Activated CD8-positive, alpha-beta memory T cell treated with anti-CD3 and anti-CD28 coated beads, Interleukin-2, amount 50 U/mL, for 24 hours (primary cell): ENCODE results near the gene FAF1.

ENCODE experiments used
- DNase-seq: peaks from one replicate; pipeline ENCODE4 v3.0.0-alpha.2; 2020; ENCODE audit errors: extremely low read depth

FAF1 gene

DNA sequence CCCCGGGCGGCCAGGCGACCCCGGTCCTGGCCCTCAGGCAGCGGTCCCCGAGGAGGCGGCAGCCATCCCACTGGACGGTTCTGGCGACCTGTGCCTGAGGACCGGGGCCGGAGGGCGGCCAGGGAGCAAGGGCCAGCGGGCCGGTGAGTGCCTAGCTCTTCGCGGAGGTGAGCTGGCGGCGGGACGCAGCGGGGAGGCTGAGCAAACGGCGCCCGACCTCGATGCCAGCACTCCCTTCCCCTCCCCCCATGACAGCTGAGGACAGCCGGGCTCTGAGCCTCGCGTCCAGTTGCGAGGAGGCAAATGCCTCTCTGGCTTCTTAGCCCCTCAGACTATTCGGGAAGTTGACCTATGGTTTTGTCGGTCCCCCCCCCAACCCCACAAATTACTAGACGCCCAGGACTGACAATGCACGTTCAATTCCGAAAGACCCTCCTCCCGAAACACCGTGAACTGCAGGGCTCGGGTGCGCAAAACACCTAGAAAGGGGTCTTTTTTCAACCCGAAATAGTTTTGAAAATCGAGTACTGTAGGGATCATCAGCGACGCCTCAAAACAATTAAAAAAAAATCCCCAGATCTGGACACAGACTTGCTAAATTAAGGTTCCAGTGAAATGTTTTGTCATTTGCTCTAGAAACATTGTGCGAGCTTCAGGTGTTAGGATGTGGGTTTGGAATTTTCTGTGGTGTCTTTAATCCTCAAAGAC lies 18.2 kb upstream of the FAF1 start:
- no peak for DNase-seq

DNA sequence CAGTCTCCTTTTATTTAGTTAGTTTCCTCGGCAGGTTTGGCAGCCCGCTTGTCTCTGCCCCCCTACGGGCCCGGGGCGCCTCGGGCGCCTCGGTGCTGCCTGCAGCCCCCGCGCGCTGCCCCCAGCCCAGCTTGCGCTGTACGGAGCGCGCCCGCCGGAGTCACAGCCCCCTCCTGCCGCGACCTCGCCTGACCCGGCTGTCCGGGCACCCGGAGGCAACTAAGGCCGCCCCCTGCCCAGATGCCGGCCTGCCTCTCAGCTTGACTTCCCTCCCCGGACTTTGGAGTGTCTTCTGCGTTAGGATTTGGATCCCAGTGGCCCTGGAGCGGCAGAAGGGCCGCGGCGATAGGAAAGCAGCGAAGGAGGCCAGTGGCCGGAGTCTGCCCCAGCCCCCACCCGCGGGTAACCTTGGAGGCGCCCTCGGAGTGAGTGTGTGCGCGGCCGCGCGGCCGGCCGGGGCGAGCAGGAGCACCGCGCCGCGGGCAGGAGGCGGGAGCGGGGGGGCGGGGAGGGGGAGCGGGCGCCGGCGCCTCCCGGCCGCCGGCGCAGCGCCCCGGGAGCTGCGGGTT lies 17.6 kb upstream of the FAF1 start:
- DNase-seq, result no peak

DNA sequence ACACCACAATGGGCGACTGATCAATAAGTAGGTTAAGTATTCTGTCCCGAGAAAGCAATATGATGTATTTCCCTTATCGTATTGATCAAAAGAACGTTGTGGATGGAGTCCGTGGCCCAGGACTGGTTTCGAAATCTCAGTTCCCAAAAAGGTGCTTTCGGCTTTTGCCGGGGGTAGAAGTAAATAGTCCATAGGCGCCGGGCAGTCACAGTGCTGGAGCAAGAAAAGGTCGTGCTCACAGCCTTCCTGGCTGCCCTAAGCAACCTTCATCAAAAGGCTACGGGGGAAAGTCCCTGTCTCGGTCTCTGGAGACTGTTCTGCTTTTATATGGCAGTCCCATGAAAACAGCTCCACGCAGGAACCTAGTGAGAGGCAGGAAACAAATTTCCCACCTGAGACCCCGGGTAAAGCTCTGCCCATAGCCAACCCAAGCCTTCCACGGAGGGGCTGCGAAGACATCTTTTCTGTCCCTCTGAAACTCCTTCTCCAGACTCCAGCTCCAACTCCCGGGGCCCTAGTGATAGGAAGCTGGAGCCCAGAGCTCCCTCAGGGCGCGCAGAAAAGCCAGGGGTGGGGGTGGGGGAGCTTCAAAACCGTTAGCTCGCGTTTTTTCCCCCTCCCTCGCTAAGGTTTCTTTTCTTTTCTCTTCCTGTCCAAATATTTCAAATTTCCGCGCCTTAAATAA lies 17.0 kb upstream of the FAF1 start:
- DNase-seq, result no peak

DNA sequence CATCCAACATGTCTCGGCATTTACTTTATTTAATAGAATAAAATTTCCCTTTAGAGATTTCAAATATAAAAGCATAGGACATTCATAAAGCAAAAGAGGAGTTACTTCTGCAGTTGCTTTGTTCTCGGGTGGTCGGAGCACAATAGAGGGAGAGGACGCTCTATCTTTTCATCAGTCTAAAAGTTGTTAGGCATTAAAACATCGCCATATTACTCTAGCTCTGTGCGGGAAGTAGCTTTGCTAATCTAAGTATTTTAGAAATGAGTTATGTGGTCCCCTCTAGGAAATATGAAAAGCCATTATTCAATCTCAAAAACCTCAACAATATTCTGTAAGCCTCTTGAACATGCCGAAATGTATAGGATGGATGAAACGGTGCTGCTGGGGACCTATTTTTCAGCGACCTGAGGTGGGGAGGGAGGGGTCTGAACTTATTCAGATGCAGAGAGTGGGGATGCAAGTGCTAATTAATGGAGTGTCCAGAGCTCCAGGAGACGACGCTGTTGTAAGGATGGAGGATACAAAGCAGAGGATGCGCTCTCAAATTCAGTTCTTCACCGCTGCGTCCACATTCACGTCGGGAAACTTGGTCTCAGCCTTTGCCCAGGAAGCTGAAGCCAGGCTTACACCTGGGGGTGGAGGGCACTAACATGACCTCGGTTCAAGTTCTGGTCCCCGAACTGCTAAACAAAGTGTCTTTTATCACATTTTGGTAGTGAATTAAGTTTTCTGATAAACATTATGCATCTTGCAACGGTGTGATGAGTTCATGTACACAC lies 16.2 kb upstream of the FAF1 start:
- DNase-seq, result no peak

DNA sequence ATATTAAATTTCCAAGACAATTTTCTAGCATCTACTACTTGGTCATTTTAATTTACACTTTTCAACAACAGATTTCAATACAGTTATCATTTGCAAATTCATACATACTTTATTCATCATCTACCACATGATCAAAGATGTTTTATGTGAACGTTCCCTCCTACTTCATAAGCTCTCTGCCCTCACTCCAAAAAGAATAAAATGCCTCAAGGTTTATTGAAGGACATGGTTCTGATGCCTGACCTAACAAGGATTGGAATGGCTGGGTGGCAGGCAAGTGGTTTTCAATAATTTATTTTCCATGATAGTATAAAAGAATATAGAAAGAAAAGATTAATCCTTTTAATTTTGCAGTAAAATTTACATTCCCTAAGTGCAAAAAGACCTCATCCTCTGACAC lies 15.4 kb upstream of the FAF1 start:
- DNase-seq, result no peak

DNA sequence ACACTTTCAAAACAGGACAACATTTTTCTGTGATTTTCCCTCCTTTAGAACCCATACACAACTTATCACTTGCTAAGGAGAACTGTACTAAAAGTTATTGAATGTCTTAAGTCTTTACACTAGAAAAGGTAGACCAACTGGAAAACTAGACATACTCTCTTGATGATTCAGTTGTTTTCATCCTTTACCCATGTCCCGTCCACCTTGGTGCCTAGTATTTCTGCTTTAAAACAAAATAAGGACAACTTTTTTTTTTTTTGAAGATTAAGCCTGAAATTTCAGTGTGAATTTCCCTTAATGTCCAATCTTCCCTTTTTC lies 14.5 kb upstream of the FAF1 start:
- no peak for DNase-seq

DNA sequence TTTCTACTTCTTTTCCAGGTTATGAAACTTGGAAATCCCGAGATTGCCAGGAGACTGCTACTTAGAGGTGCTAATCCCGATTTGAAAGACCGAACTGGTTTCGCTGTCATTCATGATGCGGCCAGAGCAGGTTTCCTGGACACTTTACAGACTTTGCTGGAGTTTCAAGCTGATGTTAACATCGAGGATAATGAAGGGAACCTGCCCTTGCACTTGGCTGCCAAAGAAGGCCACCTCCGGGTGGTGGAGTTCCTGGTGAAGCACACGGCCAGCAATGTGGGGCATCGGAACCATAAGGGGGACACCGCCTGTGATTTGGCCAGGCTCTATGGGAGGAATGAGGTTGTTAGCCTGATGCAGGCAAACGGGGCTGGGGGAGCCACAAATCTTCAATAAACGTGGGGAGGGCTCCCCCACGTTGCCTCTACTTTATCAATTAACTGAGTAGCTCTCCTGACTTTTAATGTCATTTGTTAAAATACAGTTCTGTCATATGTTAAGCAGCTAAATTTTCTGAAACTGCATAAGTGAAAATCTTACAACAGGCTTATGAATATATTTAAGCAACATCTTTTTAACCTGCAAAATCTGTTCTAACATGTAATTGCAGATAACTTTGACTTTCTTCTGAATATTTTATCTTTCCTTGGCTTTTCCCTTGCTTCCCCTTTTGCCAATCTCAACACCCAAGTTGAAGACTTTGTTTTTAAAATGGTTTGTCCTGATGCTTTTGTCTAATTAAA lies 14.0 kb upstream of the FAF1 start:
- no peak for DNase-seq

DNA sequence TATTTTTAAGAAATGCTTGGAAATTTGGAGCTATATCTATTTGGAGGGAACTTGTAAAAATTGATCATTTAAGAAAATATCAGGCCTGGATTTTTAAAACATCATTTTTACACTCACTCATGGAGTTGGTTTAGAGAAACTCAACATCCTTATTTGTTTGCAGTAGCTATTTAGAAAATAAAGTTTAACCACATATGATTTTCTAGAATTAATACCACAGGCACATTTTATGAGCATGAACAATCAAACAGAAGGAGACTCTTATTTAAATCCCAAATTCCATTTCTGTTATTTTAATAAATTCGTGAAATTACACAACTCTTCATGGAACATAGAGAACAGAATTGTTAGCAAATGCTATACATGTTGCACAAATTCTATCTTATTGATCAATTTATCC lies 13.2 kb upstream of the FAF1 start:
- DNase-seq, result no peak

DNA sequence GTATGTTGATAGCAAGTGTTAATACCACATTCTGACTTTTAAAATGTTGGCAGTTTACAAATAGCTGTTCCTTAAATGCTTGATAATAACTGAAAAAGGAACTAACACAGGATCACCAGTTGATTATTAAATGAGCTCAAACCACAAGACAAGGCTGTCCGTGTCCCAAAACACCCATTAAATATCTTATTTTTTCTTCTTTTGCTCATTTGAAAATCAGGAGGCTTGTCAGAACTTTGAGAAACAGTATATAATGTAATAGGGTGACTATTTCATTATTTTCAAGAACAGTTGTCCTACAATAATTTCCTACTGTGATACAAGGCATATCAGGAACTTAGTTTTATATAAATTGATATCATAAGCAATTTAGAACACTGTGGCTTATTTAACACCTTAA lies 12.7 kb upstream of the FAF1 start:
- no peak for DNase-seq

DNA sequence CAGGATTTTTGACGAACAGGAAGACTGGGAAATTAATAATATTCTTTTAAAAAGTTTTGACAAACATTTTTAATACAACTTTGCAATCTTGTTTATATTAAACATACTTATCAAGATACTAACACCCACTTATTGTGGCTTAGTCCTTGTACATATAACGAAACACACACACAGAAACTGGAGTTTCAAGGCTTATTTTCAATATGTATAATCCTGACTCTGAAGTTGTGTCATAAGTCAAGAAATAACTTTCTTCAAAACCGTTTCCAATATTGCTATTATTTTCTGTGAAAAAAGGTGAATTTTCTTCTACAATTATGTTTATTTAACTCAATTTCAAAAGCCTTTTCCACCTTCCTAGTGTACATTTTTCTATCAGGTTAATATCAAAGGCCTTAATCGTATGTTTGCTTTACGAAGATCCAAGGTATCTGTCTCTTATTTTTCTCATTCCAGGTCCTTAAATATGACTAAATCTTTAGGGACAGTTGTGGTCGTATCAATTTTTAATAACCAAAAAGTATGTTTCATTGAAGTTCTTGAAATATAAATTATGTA lies 11.8 kb upstream of the FAF1 start:
- no peak for DNase-seq

DNA sequence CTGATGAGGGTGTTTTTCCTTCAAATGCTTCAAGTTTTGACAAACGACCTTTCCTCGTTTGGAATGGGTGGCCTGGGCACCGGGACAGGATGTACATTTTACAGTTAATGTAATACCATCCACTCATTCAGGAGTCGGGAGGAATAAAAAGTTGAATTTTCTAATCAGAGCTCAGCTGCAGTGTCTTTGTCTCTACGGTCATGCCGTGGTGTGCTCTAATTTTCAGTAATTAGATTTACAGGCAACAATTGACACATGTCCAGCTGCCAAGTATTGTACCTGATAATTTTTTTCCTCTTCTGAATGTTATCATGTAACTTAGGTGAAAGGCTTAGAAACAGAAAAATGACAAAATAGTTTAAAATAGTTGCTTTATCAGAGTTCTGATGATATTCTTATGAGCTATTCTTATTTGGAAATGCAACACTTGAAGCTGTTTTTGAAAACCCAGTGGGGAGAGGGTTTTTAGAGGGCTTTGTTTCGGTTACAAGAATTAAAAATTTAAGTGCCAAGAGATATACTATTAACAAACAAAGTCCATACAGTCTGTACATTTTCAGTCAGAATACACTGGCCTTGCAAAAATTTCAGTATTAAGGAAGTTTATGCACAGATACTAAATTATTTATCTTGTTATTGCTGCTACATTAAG lies 11.0 kb upstream of the FAF1 start:
- no peak for DNase-seq

DNA sequence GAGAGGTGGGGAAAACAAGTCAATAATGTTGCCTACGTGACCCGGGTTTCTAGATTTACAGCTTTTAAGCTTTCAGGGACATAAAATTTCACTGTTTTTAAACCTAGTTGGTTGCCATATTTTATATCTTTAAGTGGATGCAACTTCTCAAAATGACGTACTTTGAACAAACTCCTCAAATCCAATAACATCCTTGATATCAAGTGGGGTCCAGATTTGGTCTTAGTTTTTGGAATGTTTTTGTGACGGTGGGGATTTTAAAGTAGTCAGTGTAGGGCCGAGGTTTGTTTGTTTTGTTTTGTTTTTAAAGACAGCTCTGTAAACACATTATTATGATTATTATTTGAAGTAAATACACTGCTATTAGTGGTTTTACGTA lies 10.4 kb upstream of the FAF1 start:
- DNase-seq, result no peak

DNA sequence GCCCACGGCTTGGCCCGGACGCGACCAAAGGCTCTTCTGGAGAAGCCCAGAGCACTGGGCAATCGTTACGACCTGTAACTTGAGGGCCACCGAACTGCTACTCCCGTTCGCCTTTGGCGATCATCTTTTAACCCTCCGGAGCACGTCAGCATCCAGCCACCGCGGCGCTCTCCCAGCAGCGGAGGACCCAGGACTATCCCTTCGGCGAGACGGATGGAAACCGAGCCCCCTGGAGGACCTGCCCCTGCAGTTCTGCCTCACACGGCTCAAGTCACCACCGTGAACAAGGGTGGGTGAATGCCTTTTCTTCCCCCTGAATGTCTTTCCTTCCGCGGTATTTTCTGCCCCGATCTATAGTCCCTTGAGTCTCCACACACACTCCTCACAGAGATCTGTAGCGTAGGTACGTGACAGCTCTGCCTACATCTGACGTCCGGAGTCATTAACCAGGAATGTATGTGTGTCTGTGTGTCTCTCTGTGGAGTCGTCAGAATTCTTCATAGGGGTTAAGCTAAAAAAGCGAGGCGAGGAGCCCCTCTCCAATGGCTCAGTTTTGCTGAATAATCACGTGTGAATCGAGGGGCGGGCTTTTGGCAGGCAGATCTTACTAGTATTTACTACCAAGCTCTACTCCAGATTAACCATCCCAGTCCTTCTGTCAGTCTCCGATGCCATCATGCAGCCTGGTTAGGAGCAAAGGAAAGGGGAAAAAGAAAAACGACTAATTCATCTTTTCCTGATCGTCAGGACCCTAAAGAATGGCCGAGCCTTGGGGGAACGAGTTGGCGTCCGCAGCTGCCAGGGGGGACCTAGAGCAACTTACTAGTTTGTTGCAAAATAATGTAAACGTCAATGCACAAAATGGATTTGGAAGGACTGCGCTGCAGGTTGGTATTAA lies 9.8 kb upstream of the FAF1 start, which contains the start of gene CDKN2C:
CDKN2C (plus strand) TSS at position 635 of the 898 bp plus-strand sequence; CDS start at position 759, 124 bp downstream.
- no peak for DNase-seq

DNA sequence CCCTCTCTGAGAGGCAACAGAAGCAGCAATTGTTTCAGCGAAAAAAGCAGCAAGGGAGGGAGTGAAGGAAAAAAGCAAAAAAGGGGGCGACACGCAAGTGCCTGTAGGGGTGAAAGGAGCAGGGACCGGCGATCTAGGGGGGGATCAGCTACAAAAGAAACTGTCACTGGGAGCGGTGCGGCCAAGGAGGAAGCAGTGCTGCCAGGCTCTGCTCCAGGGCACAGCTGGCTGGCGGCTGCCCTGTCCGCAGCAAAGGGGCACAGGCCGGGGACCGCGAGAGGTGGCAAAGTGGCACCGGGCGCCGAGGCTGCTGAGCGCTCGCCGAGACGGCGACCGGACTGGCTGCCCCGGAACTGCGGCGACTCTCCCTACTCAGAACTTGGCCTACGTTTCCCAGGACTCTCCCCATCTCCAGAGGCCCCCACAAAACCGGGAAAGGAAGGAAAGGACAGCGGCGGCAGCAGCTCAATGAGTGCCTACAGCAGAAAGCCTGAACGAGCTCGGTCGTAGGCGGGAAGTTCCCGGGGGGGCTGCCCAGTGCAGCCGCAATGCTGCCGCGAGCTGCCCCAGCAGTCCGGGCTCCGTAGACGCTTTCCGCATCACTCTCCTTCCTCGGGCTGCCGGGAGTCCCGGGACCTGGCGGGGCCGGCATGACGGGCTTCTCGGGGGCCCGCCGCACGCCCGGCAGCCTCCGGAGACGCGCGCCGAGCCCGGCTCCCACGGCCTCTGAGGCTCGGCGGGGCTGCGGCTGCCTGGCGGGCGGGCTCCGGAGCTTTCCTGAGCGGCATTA lies 8.9 kb upstream of the FAF1 start:
- no peak for DNase-seq

DNA sequence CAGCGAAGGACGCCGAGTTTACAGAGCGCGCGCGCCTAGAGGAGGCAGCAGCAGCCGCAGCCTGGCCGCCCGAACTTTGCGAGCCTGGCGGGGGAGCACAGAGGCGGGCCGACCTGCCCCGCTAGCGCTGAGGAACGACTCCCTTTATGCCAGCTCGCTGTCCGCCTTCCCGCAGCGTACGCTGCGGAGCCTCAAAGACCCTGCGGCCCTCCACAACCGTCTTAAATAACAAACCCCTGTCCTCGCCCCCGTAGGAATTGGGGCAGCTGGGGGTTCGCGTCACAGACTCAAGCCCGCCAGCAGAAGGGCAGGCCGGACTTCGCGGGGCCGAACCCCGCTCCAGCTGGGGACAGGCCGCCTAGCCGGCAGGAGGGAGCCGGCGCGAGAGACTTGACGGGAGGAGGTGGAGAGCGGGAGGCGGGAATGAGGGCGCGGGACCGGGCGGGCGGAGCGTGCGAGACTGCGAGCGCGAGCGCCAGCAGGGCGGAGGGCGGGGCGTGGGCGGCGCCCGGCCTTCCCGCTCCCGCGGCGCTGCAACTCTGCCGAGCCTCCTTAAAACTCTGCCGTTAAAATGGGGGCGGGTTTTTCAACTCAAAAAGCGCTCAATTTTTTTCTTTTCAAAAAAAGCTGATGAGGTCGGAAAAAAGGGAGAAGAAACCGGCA lies 8.2 kb upstream of the FAF1 start:
- peak; percentile 52 for DNase-seq

DNA sequence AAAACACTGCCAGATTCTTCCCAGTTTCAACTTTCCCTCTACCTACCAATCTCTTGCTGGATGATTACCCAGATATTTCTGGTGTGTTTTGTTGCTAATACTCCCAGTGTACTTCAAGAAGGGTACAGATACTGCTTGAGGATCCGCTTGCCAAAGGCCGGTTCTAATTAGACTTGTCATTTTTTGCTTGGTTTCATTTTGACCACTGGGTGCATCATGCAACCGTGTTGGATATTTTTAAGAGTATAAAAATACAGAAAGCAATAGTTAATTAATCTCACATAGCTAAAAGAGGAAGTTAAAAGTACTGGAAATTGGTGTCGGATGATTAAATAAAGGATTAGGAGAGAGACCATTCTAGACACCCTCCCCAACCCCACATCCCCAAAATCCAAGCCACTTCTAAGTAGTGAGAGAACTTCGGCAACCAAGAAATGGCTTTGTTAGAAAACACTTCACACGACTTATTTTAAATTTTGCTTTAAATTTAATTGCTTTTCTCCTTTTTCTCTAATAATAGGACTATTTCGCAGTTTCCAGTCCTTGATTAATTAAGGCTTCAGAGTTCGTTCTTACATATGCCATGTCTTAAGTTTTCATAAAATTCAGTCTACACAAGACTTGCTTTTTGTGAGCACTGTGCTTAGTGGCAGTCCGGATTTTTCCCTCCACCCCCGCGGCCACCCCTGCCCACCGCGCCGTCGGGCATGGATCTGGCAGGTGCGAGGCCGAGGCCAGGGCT lies 7.5 kb upstream of the FAF1 start:
- DNase-seq, result no peak

DNA sequence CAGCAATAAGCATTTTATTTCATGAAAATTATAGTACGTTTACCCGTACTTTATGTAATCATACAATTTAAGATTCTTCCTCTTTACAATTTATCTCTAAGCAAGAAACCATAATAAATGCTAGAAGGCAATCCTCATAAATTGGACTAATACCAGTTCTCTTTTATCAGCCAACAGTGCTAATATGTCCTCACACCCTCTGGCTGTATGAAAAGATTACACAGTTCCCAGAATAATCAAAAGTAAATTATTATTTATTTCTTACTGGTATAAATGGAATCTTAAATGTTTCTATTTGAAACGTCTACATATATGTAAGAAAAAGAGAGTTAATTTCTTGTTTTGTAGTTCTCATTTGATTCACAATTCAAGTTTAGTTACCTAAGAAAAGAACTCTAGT lies 6.9 kb upstream of the FAF1 start:
- no peak for DNase-seq

DNA sequence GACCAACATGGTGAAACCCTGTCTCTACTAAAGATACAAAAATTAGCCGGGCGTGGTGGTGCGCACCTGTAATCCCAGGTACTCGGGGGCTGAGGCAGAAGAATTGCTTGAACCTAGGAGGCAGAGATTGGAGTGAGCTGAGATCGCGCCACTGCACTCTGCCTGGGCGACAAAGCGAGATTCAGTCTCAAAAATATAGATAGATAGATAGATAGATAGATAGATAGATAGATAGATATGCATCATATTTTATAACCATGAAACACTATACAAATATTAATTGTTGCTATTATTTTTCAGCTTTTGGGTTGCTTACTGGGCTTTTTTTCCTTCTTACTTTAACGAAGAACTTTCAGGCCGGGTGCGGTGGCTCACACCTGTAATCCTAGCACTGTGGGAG lies 4.8 kb upstream of the FAF1 start:
- no peak for DNase-seq
